GM12864 (cell line): Measurements from ENCODE around the gene CNTF.
"Not testable (repeated sequence)": the region's sequence is repeated elsewhere in the genome, so short reads cannot be mapped to it uniquely, and the experiment has no call there.

Source experiments
- DNase-seq: peaks from one replicate; pipeline ENCODE4 v3.0.0-alpha.2; 2011; ENCODE audit warnings: low read depth
- H3K4me3 ChIP-seq: 2 replicates; pipeline ENCODE4 v1.5.1; 2011; ENCODE audit warnings: mild to moderate bottlenecking, low read depth, low read length, control low read depth
- CTCF ChIP-seq: IDR thresholded peaks from 2 replicates; pipeline ENCODE4 v1.5.1; 2011; ENCODE audit warnings: low read depth, mild to moderate bottlenecking, moderate library complexity, low read length, control low read depth, inconsistent platforms; ENCODE audit errors: missing control alignments

CNTF gene, protein sequence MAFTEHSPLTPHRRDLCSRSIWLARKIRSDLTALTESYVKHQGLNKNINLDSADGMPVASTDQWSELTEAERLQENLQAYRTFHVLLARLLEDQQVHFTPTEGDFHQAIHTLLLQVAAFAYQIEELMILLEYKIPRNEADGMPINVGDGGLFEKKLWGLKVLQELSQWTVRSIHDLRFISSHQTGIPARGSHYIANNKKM

GRCh38 chr11:58622344-58622743 lies at the start of gene CNTF:
Gene CNTF (plus strand): TSS chr11:58622665. CDS start chr11:58622753, 88 bp downstream.
- no peak within 1 kb of the TSS for H3K4me3 ChIP-seq
- no peak for DNase-seq
- no peak for TF ChIP-seq CTCF

DNA sequence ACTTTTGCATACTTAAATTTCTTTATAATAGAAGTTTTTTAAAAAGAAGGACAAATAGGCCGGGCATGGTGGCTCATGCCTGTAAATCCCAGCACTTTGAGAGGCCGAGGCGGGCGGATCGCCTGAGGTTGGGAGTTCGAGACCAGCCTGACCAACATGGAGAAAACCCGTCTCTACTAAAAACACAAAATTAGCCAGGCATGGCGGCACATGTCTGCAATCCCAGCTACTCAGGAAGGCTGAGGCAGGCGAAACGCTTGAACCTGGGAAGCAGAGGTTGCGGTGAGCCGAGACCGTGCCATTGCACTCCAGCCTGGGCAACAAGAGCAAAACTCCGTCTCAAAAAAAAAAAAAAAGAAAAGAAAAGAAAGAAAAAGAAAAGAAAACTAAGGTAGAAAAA lies 49.6 kb upstream of the CNTF start:
- DNase-seq = not testable (repeated sequence)
- peak overlapping the region; percentile 92 for H3K4me3 ChIP-seq

- DNase-seq = peak; percentile 65
- H3K4me3 ChIP-seq = peak overlapping the region; percentile 92
- no peak for TF ChIP-seq CTCF
These were observed 48.9 kb upstream of the CNTF start for GRCh38 chr11:58573451-58574104.

GRCh38 chr11:58574881-58575280 lies 47.6 kb upstream of the CNTF start:
- no peak for DNase-seq
- peak overlapping the region; percentile 92 for H3K4me3 ChIP-seq
- no peak for TF ChIP-seq CTCF

DNA sequence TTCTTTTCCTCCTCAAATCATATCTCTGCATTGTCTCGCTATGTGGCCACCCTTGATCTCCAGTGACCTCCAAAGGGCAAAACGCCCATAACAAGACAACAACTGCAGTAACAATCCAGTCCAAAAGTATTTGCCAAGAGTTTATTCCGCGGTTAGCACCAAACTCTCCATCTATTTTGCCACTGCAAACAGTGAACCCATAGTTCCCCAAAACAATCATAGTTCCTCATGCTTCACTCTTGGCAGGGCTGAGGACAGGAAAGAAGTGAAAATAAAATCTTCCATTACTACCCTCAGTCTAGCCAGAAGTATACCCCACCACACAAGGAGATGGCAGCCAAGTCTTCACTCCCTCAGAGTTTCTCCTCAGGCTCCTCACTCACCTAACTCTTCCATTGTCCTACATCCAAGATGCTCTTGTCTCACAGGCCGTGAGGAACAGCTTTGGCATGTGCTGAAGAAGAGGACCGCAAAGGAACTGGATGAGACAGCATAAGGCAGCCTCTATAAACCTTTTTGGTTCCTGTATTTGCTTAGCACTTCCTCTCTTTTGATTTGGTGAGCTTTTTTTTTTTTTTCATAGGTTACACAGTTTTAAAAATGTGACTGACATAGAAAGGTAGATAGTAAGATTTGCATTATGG lies 47.0 kb upstream of the CNTF start, which contains the start of gene LPXN:
Gene LPXN, minus strand, starts transcription at position 480 of the 644 bp plus-strand sequence. Its CDS starts 84 bp downstream, at position 396.
- H3K4me3 ChIP-seq = peak within 1 kb of the TSS; percentile 92
- TF ChIP-seq CTCF = peak; percentile 11
- DNase-seq = peak; percentile 68

DNA sequence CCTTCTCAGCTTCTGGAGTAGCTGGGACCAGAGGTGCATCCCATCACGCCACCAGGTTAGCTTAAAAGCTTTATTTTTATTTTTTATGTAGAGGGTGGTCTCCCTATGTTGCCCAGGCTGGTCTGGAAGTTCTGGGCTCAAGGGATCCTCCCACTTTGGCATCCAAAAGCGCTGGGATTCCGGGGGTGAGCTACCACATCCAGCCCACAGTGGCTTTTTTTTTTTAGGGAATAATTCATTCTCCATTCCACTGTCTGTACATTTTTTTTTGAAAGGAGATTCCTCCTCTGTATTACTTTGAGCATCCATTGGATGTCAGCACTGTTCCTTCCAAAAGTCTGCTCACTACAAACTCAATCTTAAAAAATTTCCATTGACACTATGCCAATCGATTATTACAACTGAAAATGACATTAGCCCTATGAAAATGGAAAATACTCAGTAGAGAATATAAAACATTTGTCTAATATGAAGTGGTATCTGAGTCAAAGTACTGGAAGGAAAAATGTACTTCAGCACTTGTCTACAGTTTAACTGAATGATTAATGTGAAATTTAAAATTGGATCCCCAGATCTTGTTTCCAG lies 45.5 kb upstream of the CNTF start:
- TF ChIP-seq CTCF = peak; percentile 28
- H3K4me3 ChIP-seq = peak overlapping the region; percentile 92
- DNase-seq = no peak

DNA sequence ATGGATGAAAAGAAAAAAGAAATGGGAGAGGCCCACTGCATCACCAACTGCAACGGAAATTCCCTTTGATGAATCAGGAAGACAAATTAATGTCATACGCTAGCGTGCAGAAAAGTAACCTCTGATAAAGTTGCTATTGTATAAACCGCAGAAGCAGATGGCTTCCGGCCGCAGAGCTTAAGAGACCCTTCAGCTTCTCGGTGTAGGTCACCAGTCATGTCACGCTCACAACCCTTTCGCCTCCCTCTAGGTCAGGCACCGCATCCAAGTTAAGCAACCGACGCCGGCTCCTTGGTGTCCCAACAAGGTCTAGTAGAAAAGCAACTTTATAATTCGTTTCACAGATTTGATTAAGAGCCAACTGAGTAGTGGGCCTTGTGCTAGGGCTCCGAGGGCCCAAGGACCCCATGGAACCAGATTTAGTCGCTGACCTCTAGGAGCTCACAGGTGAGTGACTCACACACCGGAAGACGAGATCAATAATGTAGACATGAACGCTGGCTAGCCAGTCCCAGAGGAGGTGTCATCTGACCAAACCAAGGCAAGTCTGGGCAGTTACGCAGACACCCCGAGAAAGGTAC lies 44.8 kb upstream of the CNTF start:
- peak; percentile 85 for DNase-seq
- TF ChIP-seq CTCF = no peak
- H3K4me3 ChIP-seq = peak overlapping the region; percentile 92
